SK-N-MC (cell line): Measurements from ENCODE around the gene FADS2.

ENCODE experiments used
- EZH2 ChIP-seq: fragments of 200-600 bp; sonication (generic); IDR thresholded peaks from one replicate; pipeline ENCODE4 v1.6.1; 2017; ENCODE audit warnings: antibody characterized with exemption
- FOXP2 ChIP-seq: optimal IDR thresholded peaks from 2 replicates; pipeline ENCODE3; 2011; ENCODE audit warnings: mild to moderate bottlenecking, moderate library complexity; ENCODE audit not compliant: insufficient read depth; ENCODE audit errors: extremely low read length, control extremely low read depth
- POLR2AphosphoS5 ChIP-seq: IDR thresholded peaks from 2 replicates; pipeline ENCODE4 v1.6.1; 2012; ENCODE audit warnings: mild to moderate bottlenecking, low read depth, low read length, borderline replicate concordance

DNA sequence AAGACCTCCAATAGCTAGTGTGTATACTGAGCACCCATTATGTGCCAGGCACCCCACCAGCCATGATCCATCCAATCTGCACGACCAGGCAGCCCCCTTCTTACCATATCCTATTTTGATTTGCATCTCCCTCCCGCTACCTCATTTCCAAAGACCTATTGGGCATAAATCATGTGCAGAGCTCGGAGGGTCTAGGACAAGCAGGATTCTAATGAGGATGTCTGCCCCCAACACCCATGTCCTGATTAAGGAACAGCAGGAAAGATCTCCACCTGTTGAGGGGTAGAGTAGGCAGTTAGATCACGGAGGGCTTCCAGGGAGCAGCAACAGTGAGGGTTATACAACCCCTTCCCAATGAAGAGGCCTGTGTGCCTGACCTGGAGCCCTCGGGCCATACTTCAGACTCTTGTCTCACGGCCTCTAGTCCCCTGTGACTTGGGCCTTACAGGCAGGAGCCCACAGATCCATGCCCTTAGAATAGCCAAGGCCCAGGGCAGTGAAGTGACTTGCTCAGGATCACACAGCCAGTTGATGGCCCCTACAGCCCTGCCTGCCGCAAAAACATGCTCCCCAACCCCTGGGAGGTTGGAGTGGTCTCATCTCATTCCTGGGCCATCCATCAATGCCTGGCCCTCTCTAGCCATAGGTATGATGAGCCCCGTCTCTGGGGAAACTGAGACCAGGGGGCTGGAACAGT, 85.7 kb downstream of the FADS2 start:
- no peak for TF ChIP-seq EZH2
- no peak for TF ChIP-seq POLR2AphosphoS5
- TF ChIP-seq FOXP2: no peak
